Neuronal stem cell (in vitro differentiated cells): Measurements from ENCODE around the gene PNMT.

Experiments used
- DNase-seq: peaks from one replicate; pipeline ENCODE4 v3.0.0-alpha.2; 2013; ENCODE audit warnings: low spot score
- H2AFZ ChIP-seq: one replicate; pipeline ENCODE4 v1.6.1; 2013; ENCODE audit warnings: mild to moderate bottlenecking, low read length, inconsistent platforms
- H2AK5ac ChIP-seq: 2 replicates; pipeline ENCODE4 v1.6.1; 2013; ENCODE audit warnings: low read depth, mild to moderate bottlenecking, inconsistent platforms, low read length, moderate library complexity, mixed read lengths
- H2BK120ac ChIP-seq: 2 replicates; pipeline ENCODE4 v1.6.1; 2013; ENCODE audit warnings: low read depth, mild to moderate bottlenecking, inconsistent platforms, low read length, moderate library complexity, mixed read lengths
- H2BK12ac ChIP-seq: one replicate; pipeline ENCODE4 v1.6.1; 2013; ENCODE audit warnings: low read length, inconsistent platforms
- H2BK15ac ChIP-seq: 2 replicates; pipeline ENCODE4 v1.6.1; 2013; ENCODE audit warnings: mild to moderate bottlenecking, low read length, inconsistent platforms, mixed read lengths
- H2BK5ac ChIP-seq: one replicate; pipeline ENCODE4 v1.6.1; 2013; ENCODE audit warnings: inconsistent platforms, mild to moderate bottlenecking, low read length, moderate library complexity
- H3K14ac ChIP-seq: one replicate; pipeline ENCODE4 v1.6.1; 2013; ENCODE audit warnings: low read length, inconsistent platforms
- H3K18ac ChIP-seq: 2 replicates; pipeline ENCODE4 v1.6.1; 2013; ENCODE audit warnings: low read length, inconsistent platforms
- H3K23ac ChIP-seq: 2 replicates; pipeline ENCODE4 v1.6.1; 2013; ENCODE audit warnings: low read depth, mild to moderate bottlenecking, mixed read lengths, low read length, inconsistent platforms; ENCODE audit not compliant: poor library complexity
- H3K27ac ChIP-seq: replicated peaks from 3 replicates; pipeline ENCODE4 v1.5.1; 2013; ENCODE audit warnings: low read length, inconsistent platforms
- H3K27me3 ChIP-seq, 3 experiments: 2 replicates each; pipeline ENCODE4 v1.6.1; 2013; ENCODE audit warnings: low read length in 3 of 3, mild to moderate bottlenecking in 2 of 3, inconsistent platforms in 1 of 3, low read depth in 1 of 3, mixed read lengths in 1 of 3, moderate library complexity in 1 of 3; ENCODE audit not compliant: control insufficient read depth in 3 of 3, insufficient read depth in 3 of 3
- H3K36me3 ChIP-seq, 2 donors: replicated peaks in 1 of 2; 2 replicates each; pipeline ENCODE4 v1.6.1; 2013; ENCODE audit warnings: low read length in 2 of 2; ENCODE audit not compliant: control insufficient read depth in 2 of 2, insufficient read depth in 2 of 2
- H3K4ac ChIP-seq: 2 replicates; pipeline ENCODE4 v1.6.1; 2013; ENCODE audit warnings: inconsistent platforms, mild to moderate bottlenecking, low read length, moderate library complexity
- H3K4me1 ChIP-seq, 2 donors: 1 replicate in 1 of 2; 2 replicates in 1 of 2; pipeline ENCODE4 v1.6.1; 2013; ENCODE audit warnings: low read length in 2 of 2, low read depth in 1 of 2; ENCODE audit not compliant: control insufficient read depth in 2 of 2, insufficient read depth in 1 of 2
- H3K4me2 ChIP-seq: one replicate; pipeline ENCODE4 v1.6.1; 2013; ENCODE audit warnings: mild to moderate bottlenecking, low read length, inconsistent platforms; ENCODE audit not compliant: insufficient read depth, poor library complexity, severe bottlenecking
- H3K4me3 ChIP-seq, 2 donors: 2 replicates each; pipeline ENCODE4 v1.5.1; 2013; ENCODE audit warnings: low read length in 2 of 2, mild to moderate bottlenecking in 2 of 2, inconsistent platforms in 1 of 2, moderate library complexity in 1 of 2
- H3K79me1 ChIP-seq: one replicate; pipeline ENCODE4 v1.6.1; 2013; ENCODE audit warnings: low read depth, mild to moderate bottlenecking, inconsistent platforms, low read length, moderate library complexity
- H3K9ac ChIP-seq: one replicate; pipeline ENCODE4 v1.6.1; 2013; ENCODE audit warnings: mild to moderate bottlenecking, low read depth, low read length, inconsistent platforms; ENCODE audit not compliant: poor library complexity
- H3K9me3 ChIP-seq, 2 donors: replicated peaks in 1 of 2; 2 replicates each; pipeline versions ENCODE3 to v1.6.1; 2013; ENCODE audit warnings: low read length in 2 of 2, mild to moderate bottlenecking in 2 of 2, inconsistent platforms in 1 of 2, low read depth in 1 of 2, mixed read lengths in 1 of 2, moderate library complexity in 1 of 2; ENCODE audit not compliant: control insufficient read depth in 2 of 2, insufficient read depth in 1 of 2
- H4K8ac ChIP-seq: one replicate; pipeline ENCODE4 v1.6.1; 2013; ENCODE audit warnings: low read depth, mild to moderate bottlenecking, inconsistent platforms, low read length, moderate library complexity
- H4K91ac ChIP-seq: one replicate; pipeline ENCODE4 v1.6.1; 2013; ENCODE audit warnings: low read length, low read depth, mild to moderate bottlenecking, inconsistent platforms; ENCODE audit not compliant: poor library complexity
- WGBS, 2 donors: extraction: QIAGEN DNeasy Blood & Tissue Kit; methylation state at CpG; one replicate each; pipeline ENCODE4 v1.1.7; 2013; ENCODE audit warnings: missing lambda C conversion rate in 2 of 2, mixed read lengths in 1 of 2; ENCODE audit not compliant: insufficient read length in 2 of 2, insufficient replicate concordance in 1 of 2; ENCODE audit errors: extremely low coverage in 2 of 2; 5-methylcytosine and 5-hydroxymethylcytosine counted together

PNMT gene

GRCh38 chr17:39652587-39653315 is 15.5 kb upstream of the PNMT start:
- Histone ChIP-seq H3K36me3 (peaks cover 3 to 26% of the 10 kb centered on the region in 2 donors), H3K9ac (peak overlapping the region; percentile 71), H3K14ac (peak overlapping the region; percentile 86), H3K4me1 (peaks cover 20 to 27% of the 10 kb centered on the region in 2 donors), H2BK5ac (peak overlapping the region; percentile 98), H3K4me3 (no peak overlapping the region), H3K4ac (no peak overlapping the region), H4K8ac (peak overlapping the region; percentile 78), H3K27me3 (no peaks in the 10 kb centered on the region), H2BK15ac (peak overlapping the region; percentile 71), H3K79me1 (peaks cover 7% of the 10 kb centered on the region), H2AFZ (peak overlapping the region; percentile 70), H3K23ac (peak overlapping the region; percentile 87), H3K27ac (peak overlapping the region; percentile 91), H2AK5ac (peak overlapping the region; percentile 91), H3K9me3 (no peaks in the 10 kb centered on the region), H4K91ac (peak overlapping the region; percentile 60), H2BK12ac (peak overlapping the region; percentile 97), H3K4me2 (peak overlapping the region; percentile 38), H2BK120ac (peak overlapping the region; percentile 98), H3K18ac (peak overlapping the region; percentile 96)
- DNase-seq, result peak; percentile 66
- no CpG with 5 or more reads among the region's 7 CpGs for WGBS, 2 donors

GRCh38 chr17:39653316-39653661 is 15.0 kb upstream of the PNMT start:
- Histone ChIP-seq H3K79me1 (peaks cover 7% of the 10 kb centered on the region), H3K4ac (peak overlapping the region; percentile 99), H3K27me3 (no peaks in the 10 kb centered on the region), H3K9me3 (no peaks in the 10 kb centered on the region), H3K4me3 (no peak overlapping the region), H2BK120ac (peak overlapping the region; percentile 98), H2AFZ (peak overlapping the region; percentile 70), H3K9ac (peak overlapping the region; percentile 71), H2AK5ac (peak overlapping the region; percentile 91), H2BK5ac (peak overlapping the region; percentile 98), H3K27ac (peak overlapping the region; percentile 88), H2BK12ac (peak overlapping the region; percentile 97), H3K36me3 (peaks cover 8 to 31% of the 10 kb centered on the region in 2 donors), H2BK15ac (peak overlapping the region; percentile 52), H3K18ac (peak overlapping the region; percentile 96), H4K8ac (peak overlapping the region; percentile 78), H4K91ac (peak overlapping the region; percentile 60), H3K4me2 (peak overlapping the region; percentile 21), H3K4me1 (peaks cover 20 to 27% of the 10 kb centered on the region in 2 donors), H3K14ac (peak overlapping the region; percentile 86), H3K23ac (peak overlapping the region; percentile 87)
- no peak for DNase-seq
- WGBS, 2 donors, result no CpG with 5 or more reads among the region's 12 CpGs

- WGBS, 2 donors, result no CpG with 5 or more reads among the region's 14 CpGs
Observed at GRCh38 chr17:39653662-39654331, 14.5 kb upstream of the PNMT start.

GRCh38 chr17:39655105-39655504 is 13.1 kb upstream of the PNMT start:
- Histone ChIP-seq H2AFZ (no peak overlapping the region), H3K18ac (no peak overlapping the region), H2BK120ac (no peak overlapping the region), H3K9me3 (no peaks in the 10 kb centered on the region), H3K4me2 (no peak overlapping the region), H3K27ac (no peak overlapping the region), H3K4me1 (peaks cover 20 to 27% of the 10 kb centered on the region in 2 donors), H4K91ac (no peak overlapping the region), H2BK15ac (no peak overlapping the region), H3K4ac (no peak overlapping the region), H3K9ac (no peak overlapping the region), H2BK5ac (no peak overlapping the region), H3K36me3 (peaks cover 20 to 46% of the 10 kb centered on the region in 2 donors), H3K4me3 (no peak overlapping the region), H2BK12ac (no peak overlapping the region), H3K27me3 (no peaks in the 10 kb centered on the region), H3K79me1 (peaks cover 14% of the 10 kb centered on the region), H3K23ac (no peak overlapping the region), H2AK5ac (no peak overlapping the region), H4K8ac (no peak overlapping the region), H3K14ac (no peak overlapping the region)
- DNase-seq, result no peak
- no CpG with 5 or more reads among the region's 2 CpGs for WGBS, 2 donors

More at GRCh38 chr17:39653662-39654331, 14.5 kb upstream of the PNMT start:
- no peaks in the 10 kb centered on the region for H3K27me3 ChIP-seq
- H3K9ac ChIP-seq, result peak overlapping the region; percentile 71
- H4K8ac ChIP-seq, result peak overlapping the region; percentile 78
- H3K18ac ChIP-seq, result peak overlapping the region; percentile 96
- H4K91ac ChIP-seq, result peak overlapping the region; percentile 60
- H2BK5ac ChIP-seq, result peak overlapping the region; percentile 98
- H2BK12ac ChIP-seq, result peak overlapping the region; percentile 97
- peak overlapping the region; percentile 70 for H2AFZ ChIP-seq
- peak overlapping the region; percentile 87 for H3K23ac ChIP-seq
- peak overlapping the region; percentile 88 for H3K27ac ChIP-seq
- H3K4me2 ChIP-seq, result peak overlapping the region; percentile 21
- H2BK120ac ChIP-seq, result peak overlapping the region; percentile 98
- no peaks in the 10 kb centered on the region for H3K9me3 ChIP-seq
- peak overlapping the region; percentile 52 for H2BK15ac ChIP-seq
- H3K14ac ChIP-seq, result peak overlapping the region; percentile 86
- peak overlapping the region; percentile 99 for H3K4ac ChIP-seq
- no peak overlapping the region for H3K4me3 ChIP-seq
- no peak for DNase-seq
- peaks cover 12 to 36% of the 10 kb centered on the region in 2 donors for H3K36me3 ChIP-seq
- peaks cover 20 to 27% of the 10 kb centered on the region in 2 donors for H3K4me1 ChIP-seq
- peaks cover 7% of the 10 kb centered on the region for H3K79me1 ChIP-seq
- peak overlapping the region; percentile 91 for H2AK5ac ChIP-seq
